H1 (cell line): ENCODE data around the gene ASPG. TPM values are rescaled to one million over a fixed set of nuclear protein-coding genes. Genes with fewer than 3 reads are reported as not detected.

Source experiments
- CTCF ChIA-PET: fragments of 300-600 bp; sonication (Branson Sonifier 250); formaldehyde crosslinking; loops from one replicate; lab custom pipeline; 2021; ENCODE audit not compliant: partially characterized antibody; lab: Charles Lee
- POLR2A ChIA-PET: fragments of 300-600 bp; sonication (Branson Sonifier 250); formaldehyde crosslinking; loops from one replicate; lab custom pipeline; 2021; ENCODE audit warnings: inconsistent platforms; ENCODE audit not compliant: partially characterized antibody; lab: Charles Lee
- DNase-seq, 2 experiments: peaks; one replicate each; pipeline versions ENCODE4 v3.0.0 to v3.0.0-alpha.2; 2010 to 2022; ENCODE audit warnings: low spot score in 2 of 2, low read depth in 1 of 2, mixed read lengths in 1 of 2
- FAIRE-seq: peaks from 2 replicates; lab custom pipeline; 2011; peaks lifted over from hg19 to GRCh38; lab: Jason Lieb, UNC
- H2AFZ ChIP-seq: 2 replicates; pipeline ENCODE4 v1.8.1; 2012; ENCODE audit warnings: low read length, inconsistent platforms
- H2AK5ac ChIP-seq: 2 replicates; pipeline ENCODE4 v1.6.1; 2013; ENCODE audit warnings: low read depth, low read length
- H2BK120ac ChIP-seq: replicated peaks from 2 replicates; pipeline ENCODE3; 2013; ENCODE audit warnings: low read depth, low read length, inconsistent platforms
- H2BK12ac ChIP-seq: 2 replicates; pipeline ENCODE4 v1.6.1; 2013; ENCODE audit warnings: low read depth, low read length
- H2BK15ac ChIP-seq: 2 replicates; pipeline ENCODE4 v1.6.1; 2013; ENCODE audit warnings: low read length
- H2BK20ac ChIP-seq: 2 replicates; pipeline ENCODE4 v1.6.1; 2013; ENCODE audit warnings: low read length
- H2BK5ac ChIP-seq: 2 replicates; pipeline ENCODE4 v1.6.1; 2013; ENCODE audit warnings: low read depth, low read length
- H3K14ac ChIP-seq: 2 replicates; pipeline ENCODE4 v1.6.1; 2013; ENCODE audit warnings: inconsistent platforms; ENCODE audit not compliant: insufficient read length
- H3K18ac ChIP-seq: 2 replicates; pipeline ENCODE4 v1.6.1; 2013; ENCODE audit warnings: low read length; ENCODE audit errors: extremely low read depth
- H3K23ac ChIP-seq: 2 replicates; pipeline ENCODE4 v1.6.1; 2013; ENCODE audit warnings: inconsistent platforms; ENCODE audit not compliant: insufficient read length
- H3K23me2 ChIP-seq: 2 replicates; pipeline ENCODE4 v1.6.1; 2013; ENCODE audit warnings: low read depth, low read length
- H3K27ac ChIP-seq: 2 replicates; pipeline ENCODE4 v1.6.1; 2011; ENCODE audit warnings: low read depth, low read length, inconsistent platforms
- H3K27me3 ChIP-seq, 4 experiments: replicated peaks in 1 of 4; 1 replicate in 1 of 4; 2 replicates in 3 of 4; pipeline versions ENCODE4 v1.6.1 to v1.8.1; 2011 to 2013; ENCODE audit warnings: low read length in 3 of 4, mild to moderate bottlenecking in 3 of 4, inconsistent platforms in 2 of 4, mixed read lengths in 2 of 4, moderate library complexity in 1 of 4; ENCODE audit not compliant: control insufficient read depth in 3 of 4, insufficient read depth in 3 of 4; ENCODE audit errors: extremely low read depth in 1 of 4
- H3K36me3 ChIP-seq, 4 experiments: 2 replicates each; pipeline versions ENCODE4 v1.6.1 to v1.8.1; 2011 to 2013; ENCODE audit warnings: mild to moderate bottlenecking in 4 of 4, low read length in 3 of 4, moderate library complexity in 2 of 4, control low read depth in 1 of 4, inconsistent platforms in 1 of 4; ENCODE audit not compliant: insufficient read depth in 4 of 4, control insufficient read depth in 2 of 4
- H3K4ac ChIP-seq: replicated peaks from 2 replicates; pipeline ENCODE3; 2013; ENCODE audit warnings: low read length, low read depth, mixed read lengths, inconsistent platforms; ENCODE audit not compliant: insufficient read length
- H3K4me1 ChIP-seq, 4 experiments: replicated peaks in 1 of 4; 1 replicate in 1 of 4; 2 replicates in 3 of 4; pipeline versions ENCODE4 v1.6.1 to v1.8.1; 2011 to 2013; ENCODE audit warnings: low read length in 3 of 4, inconsistent platforms in 2 of 4, mixed read lengths in 1 of 4; ENCODE audit not compliant: insufficient read depth in 4 of 4, control insufficient read depth in 3 of 4
- H3K4me2 ChIP-seq, 2 experiments: 2 replicates each; pipeline versions ENCODE4 v1.6.1 to v1.8.1; 2011 to 2013; ENCODE audit warnings: low read depth in 2 of 2, low read length in 2 of 2, control low read depth in 1 of 2, inconsistent platforms in 1 of 2, mild to moderate bottlenecking in 1 of 2; ENCODE audit not compliant: insufficient read depth in 1 of 2
- H3K4me3 ChIP-seq, 4 experiments: fragments of 200-600, 300-600 bp in 1 of 4; sonication (generic), shearing (Covaris generic), sonication (Bioruptor Twin) in 1 of 4; 2 replicates each; pipeline versions ENCODE4 v1.5.1 to v1.8.1; 2011 to 2016; ENCODE audit warnings: low read length in 4 of 4, low read depth in 3 of 4, control low read depth in 2 of 4, inconsistent platforms in 2 of 4, mild to moderate bottlenecking in 2 of 4, mixed read lengths in 1 of 4, moderate library complexity in 1 of 4; ENCODE audit not compliant: insufficient read depth in 2 of 4; ENCODE audit errors: extremely low read depth in 1 of 4
- H3K56ac ChIP-seq: replicated peaks from 2 replicates; pipeline ENCODE3; 2013; ENCODE audit warnings: low read depth, mild to moderate bottlenecking, mixed read lengths, low read length, inconsistent platforms; ENCODE audit not compliant: insufficient read length
- H3K79me1 ChIP-seq: 2 replicates; pipeline ENCODE4 v1.6.1; 2013; ENCODE audit warnings: low read depth, low read length, control low read depth
- H3K79me2 ChIP-seq, 2 experiments: 2 replicates each; pipeline versions ENCODE4 v1.6.1 to v1.8.1; 2012 to 2013; ENCODE audit warnings: low read length in 2 of 2, mild to moderate bottlenecking in 2 of 2, inconsistent platforms in 1 of 2; ENCODE audit not compliant: insufficient read depth in 2 of 2, control insufficient read depth in 1 of 2
- H3K9ac ChIP-seq, 4 experiments: replicated peaks in 1 of 4; 1 replicate in 1 of 4; 2 replicates in 3 of 4; pipeline versions ENCODE4 v1.6.1 to v1.8.1; 2011 to 2013; ENCODE audit warnings: low read depth in 3 of 4, low read length in 3 of 4, control low read depth in 2 of 4, mild to moderate bottlenecking in 2 of 4, moderate library complexity in 2 of 4, inconsistent platforms in 1 of 4; ENCODE audit errors: extremely low read depth in 1 of 4
- H3K9me3 ChIP-seq, 2 experiments: 2 replicates each; pipeline versions ENCODE4 v1.6.1 to v1.8.1; 2012 to 2013; ENCODE audit warnings: mild to moderate bottlenecking in 2 of 2, moderate library complexity in 2 of 2, control low read depth in 1 of 2, inconsistent platforms in 1 of 2, low read depth in 1 of 2, low read length in 1 of 2, mixed read lengths in 1 of 2; ENCODE audit not compliant: insufficient read depth in 2 of 2
- H4K20me1 ChIP-seq, 2 experiments: replicated peaks in 1 of 2; 2 replicates each; pipeline versions ENCODE3 to v1.8.1; 2011 to 2013; ENCODE audit warnings: inconsistent platforms in 2 of 2, low read length in 2 of 2, mild to moderate bottlenecking in 1 of 2; ENCODE audit not compliant: insufficient read depth in 2 of 2, control insufficient read depth in 1 of 2
- H4K5ac ChIP-seq: 2 replicates; pipeline ENCODE4 v1.6.1; 2013; ENCODE audit warnings: low read length, low read depth, mixed read lengths, inconsistent platforms; ENCODE audit not compliant: insufficient read length
- H4K8ac ChIP-seq: 2 replicates; pipeline ENCODE4 v1.8.0; 2013; ENCODE audit warnings: mild to moderate bottlenecking, moderate library complexity, low read length, inconsistent platforms; ENCODE audit not compliant: insufficient read depth; ENCODE audit errors: extremely low read depth
- H4K91ac ChIP-seq: replicated peaks from 2 replicates; pipeline ENCODE3; 2013; ENCODE audit warnings: low read length, mixed read lengths, inconsistent platforms; ENCODE audit not compliant: insufficient read length
- WGBS, 2 experiments: shearing (Covaris generic) in 1 of 2; methylation state at CpG; one replicate each; pipeline versions ENCODE4 v1.1.6 to v1.1.7; 2013 to 2015; ENCODE audit warnings: low lambda C conversion rate in 2 of 2, mixed read lengths in 2 of 2, inconsistent platforms in 1 of 2, low coverage in 1 of 2, missing lambda C conversion rate in 1 of 2; ENCODE audit not compliant: insufficient replicate concordance in 2 of 2, insufficient coverage in 1 of 2, insufficient read length in 1 of 2; ENCODE audit errors: extremely low coverage in 1 of 2, missing lambda C conversion rate in 1 of 2; 5-methylcytosine and 5-hydroxymethylcytosine counted together
- polyA plus RNA-seq, 7 experiments: library from polyadenylated mRNA; depleted of rRNA in 3 of 7; stranded (reverse) in 5 of 7; unstranded in 2 of 7; fragments of >200 nt in 5 of 7; fragments of 200-250 nt in 2 of 7; gene quantifications; 1 replicate in 5 of 7; 2 replicates in 1 of 7; 4 replicates in 1 of 7; pipeline versions ENCODE4 v1.2.1 to v1.2.3, GENCODE V29; 2011 to 2013; ENCODE audit warnings: missing spikeins in 2 of 7, mixed read lengths in 2 of 7
- total RNA-seq: library from RNA; stranded (reverse); fragmentation: NEBNext Ultra II Directional; extraction: Animal tissue kit (Norgen Biotek cat#: 25700); gene quantifications from 2 replicates; pipeline ENCODE4 v1.2.1, GENCODE V29; 2021

ASPG gene
- total and polyA plus RNA-seq, 2 of the 8 experiments (the other 6 are each of a cell fraction or from before 2014, with no cell fraction given), result 0.34 to 0.59 TPM

GRCh38 chr14:104066719-104067295 lies 18.7 kb upstream of the ASPG start:
- WGBS, 2 experiments, result 74% methylated on average over 4 of the region's 4 CpGs; no CpG with 5 or more reads in 1 of the 2 experiments

More at GRCh38 chr14:104066719-104067295, 18.7 kb upstream of the ASPG start:
- Histone ChIP-seq H3K4ac (no peak overlapping the region), H2BK12ac (no peak overlapping the region), H4K5ac (no peak overlapping the region), H3K9me3 (peaks cover 14 to 22% of the 10 kb centered on the region in 2 experiments), H2BK20ac (no peak overlapping the region), H3K36me3 (no peaks in the 10 kb centered on the region), H4K91ac (no peak overlapping the region), H3K23me2 (no peaks in the 10 kb centered on the region), H3K4me3 (no peak overlapping the region), H3K79me2 (no peaks in the 10 kb centered on the region), H2BK5ac (no peak overlapping the region), H2BK15ac (no peak overlapping the region), H2BK120ac (no peak overlapping the region), H2AFZ (no peak overlapping the region), H2AK5ac (no peak overlapping the region), H3K79me1 (no peaks in the 10 kb centered on the region), H3K56ac (no peak overlapping the region), H3K4me2 (no peak overlapping the region), H3K9ac (no peak overlapping the region), H4K20me1 (no peaks in the 10 kb centered on the region), H3K4me1 (no peaks in the 10 kb centered on the region), H3K27me3 (no peaks in the 10 kb centered on the region), H3K18ac (no peak overlapping the region), H3K14ac (no peak overlapping the region), H4K8ac (no peak overlapping the region), H3K23ac (no peak overlapping the region), H3K27ac (no peak overlapping the region)
- FAIRE-seq (no peak), DNase-seq (no peak)
- ChIA-PET CTCF (interaction anchor here (0.6 to 0.8 kb wide), 2 partner anchors 11 to 250 kb away, joined by 4 read pairs; no protein-coding TSS in a partner anchor), POLR2A (no interaction called here)
